ENCODE measurements around the gene TMC1.

The TMC1 gene

DNA sequence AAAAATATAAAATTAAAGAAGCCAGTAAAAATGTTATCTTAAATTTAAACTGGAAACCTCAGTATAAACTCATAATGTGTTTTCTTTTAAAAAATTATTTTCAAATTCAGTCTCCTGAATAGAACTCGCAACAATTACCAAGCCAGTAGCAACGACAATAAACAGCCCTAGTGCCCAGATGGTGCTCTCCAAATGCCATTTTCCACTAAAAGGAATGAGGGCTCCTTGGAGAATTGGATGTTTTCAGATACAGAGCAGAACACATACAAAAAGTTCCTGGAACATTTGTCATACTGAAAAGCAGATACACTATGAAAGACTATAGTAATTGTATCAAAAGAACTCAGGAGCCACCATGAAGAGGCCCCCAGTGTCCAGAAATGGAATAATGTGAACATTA lies 97.4 kb downstream of the TMC1 start:
- no peak for DNase-seq

DNA sequence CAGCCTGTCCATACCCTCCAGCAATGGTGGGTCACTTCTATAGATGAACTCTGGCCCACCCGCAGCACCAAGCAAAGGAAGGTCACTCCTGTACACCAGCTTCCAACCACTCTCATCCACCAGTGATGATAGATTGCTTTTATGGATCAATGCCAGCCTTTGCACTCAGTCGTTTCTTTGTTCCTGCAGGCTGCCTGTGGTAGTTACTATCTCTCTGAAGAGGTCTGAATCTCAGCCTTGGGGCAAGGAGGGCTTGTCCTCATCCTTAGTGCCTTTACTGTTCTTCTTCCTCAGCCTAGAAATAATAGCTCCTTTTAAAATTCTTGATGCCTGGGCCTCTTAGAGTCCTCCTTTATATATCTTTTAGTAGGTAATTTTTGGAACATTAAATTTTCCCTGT lies 100.8 kb downstream of the TMC1 start:
- no peak for DNase-seq

DNA sequence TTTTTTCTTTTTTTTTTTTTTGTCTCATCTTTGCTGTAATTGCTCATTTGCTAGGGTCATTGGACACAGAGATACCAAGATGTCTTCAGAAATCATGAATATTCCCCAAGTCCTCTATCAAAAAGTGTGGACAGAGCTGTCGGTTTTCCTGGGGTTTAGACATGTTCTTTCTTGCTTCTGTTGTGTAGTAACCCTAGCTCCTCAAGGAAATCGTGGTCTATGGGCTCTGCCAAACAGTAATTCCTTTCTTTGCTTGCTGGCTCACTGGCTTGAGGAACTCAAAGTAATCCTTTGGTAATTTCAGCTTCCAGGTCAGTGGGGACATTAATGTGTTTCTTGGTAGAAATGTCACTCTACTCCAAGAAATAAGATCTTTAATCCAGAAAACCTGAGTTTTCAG lies 101.7 kb downstream of the TMC1 start:
- DNase-seq = no peak

DNA sequence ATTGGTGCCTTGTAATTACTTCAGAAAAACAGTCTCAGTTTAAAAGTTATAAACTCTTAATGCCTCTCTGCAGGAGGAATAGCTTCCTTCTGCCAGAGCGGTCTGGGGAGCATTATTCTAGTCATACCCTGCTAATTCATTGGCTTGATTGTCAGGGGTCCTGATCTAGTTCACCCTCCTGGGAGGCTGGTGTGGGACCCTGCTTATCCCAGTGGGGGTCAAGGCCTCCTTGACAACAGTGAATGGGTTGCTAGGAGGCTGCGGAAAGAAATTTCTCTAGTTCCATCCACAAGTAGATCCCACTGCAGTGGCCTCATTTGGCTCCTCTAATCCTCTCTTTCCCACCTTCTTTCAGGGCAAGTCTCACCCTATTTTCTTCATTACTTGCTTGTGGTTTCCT lies 105.7 kb downstream of the TMC1 start:
- no peak for DNase-seq

DNA sequence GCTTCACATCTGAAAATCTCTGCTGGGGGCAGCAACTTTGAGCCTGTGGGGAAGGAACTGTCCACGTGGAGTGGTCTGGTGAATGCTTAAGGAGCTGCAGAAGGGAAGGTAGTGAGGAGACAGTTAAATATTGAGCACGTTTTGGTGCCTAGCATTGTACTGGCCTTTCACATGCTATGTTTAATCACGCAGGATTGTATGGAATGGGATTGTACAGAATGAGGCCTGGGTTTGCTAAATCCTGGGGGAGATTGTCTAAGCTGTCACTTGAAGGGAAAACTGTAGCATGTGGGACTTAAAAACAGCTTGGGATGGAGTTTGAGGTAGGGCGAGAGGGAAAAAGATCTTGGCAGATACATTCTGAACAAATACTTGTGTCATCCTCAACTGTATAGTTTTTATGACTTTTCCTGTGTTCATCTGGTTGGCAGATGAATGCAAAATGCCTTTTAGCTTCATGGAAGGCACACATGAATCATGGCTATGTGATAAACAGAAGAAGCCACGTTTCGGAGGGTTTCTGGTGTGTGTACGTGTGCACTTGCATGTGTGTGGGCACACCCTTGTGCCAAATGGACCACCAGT lies 106.6 kb downstream of the TMC1 start:
- no peak for DNase-seq

DNA sequence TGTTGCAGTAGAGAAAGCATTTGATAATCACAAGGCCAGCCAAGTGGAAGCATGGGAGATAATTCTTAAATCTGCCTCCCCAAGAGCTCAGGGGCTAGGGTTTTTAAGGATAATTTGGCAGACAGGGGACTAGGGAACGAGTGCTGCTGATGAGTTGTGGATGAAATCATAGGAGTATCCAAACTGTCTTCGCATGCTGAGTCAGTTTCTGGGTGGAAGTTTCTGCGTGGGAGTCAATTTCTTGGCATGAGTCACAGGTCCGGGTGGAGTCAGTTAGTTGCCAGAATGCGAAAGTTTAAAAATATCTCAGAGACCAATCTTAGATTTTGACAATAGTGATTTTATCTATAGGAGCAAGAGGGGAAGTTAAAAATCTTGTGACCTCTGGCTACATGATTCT lies 112.6 kb downstream of the TMC1 start:
- DNase-seq = no peak

DNA sequence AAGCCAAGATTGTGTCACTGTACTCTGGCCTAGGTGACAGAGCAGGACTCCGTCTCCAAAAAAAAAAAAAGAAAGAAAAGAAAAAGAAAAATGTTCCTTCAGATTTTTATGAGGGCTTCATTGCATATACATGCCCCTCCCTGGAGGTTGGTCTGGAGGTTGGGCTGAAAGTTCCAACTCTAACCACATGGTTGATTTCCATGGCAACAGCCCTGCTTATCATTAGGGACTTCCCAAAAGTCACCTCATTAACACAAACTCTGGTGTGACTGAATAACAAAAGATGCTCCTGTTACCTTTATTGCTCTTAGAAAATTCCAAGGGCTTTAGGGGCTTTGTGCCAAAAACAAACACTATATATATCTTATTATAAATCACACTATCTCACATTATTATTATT lies 113.8 kb downstream of the TMC1 start:
- DNase-seq = no peak

DNA sequence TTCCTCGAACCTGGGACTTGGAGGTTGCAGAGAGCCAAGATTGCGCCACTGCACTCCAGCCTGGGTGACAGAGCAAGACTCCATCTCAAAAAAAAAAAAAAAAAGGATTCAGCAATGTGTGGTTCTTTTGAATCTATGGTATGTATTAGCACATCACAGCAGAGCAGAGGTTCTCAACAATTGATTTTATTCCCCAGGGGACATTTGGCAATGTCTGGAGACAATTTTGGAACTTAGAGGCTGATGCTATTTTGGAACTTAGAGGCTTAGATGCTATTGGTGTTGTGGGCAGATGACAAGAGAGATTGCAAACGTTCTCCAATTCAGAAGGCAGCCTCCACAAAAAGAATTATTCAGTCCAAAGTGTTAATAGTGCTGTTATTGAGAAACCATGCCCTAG lies 115.2 kb downstream of the TMC1 start:
- no peak for DNase-seq

DNA sequence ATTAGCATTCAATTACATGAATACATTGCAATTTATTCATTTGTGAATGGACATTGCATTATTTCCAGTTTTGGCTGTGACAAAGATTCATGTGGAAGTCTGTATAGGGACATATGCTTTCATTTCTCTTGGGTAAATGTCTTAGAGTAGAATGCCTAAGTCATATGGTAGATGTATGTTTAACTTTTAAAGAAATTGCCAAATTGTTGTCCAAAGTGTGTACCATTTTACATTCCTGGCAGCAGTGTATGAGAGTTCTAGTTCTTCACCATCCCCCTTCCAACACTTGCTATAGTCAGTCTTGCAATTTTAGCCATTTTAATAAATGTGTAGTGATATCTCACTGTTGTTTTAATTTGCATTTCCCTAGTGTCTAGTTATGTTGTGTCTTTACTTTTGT lies 122.2 kb downstream of the TMC1 start:
- no peak for DNase-seq

DNA sequence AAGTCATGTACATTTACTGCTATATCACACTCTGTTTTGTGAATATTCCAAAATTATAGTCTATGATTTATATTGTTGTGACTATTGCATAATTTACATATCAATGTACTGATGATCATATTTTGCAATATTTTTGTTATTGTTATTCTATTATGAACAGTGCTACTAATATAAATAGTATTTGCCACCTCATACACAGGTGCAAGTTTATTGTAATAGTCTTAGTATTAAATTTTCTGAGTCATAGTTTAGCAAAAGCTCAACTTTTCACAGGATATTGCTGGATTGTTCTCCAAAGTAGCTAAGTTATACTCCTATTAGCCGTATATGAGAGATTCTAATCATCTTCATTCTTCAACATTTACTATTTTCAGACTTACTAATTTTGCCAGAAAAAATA lies 124.7 kb downstream of the TMC1 start:
- no peak for DNase-seq

DNA sequence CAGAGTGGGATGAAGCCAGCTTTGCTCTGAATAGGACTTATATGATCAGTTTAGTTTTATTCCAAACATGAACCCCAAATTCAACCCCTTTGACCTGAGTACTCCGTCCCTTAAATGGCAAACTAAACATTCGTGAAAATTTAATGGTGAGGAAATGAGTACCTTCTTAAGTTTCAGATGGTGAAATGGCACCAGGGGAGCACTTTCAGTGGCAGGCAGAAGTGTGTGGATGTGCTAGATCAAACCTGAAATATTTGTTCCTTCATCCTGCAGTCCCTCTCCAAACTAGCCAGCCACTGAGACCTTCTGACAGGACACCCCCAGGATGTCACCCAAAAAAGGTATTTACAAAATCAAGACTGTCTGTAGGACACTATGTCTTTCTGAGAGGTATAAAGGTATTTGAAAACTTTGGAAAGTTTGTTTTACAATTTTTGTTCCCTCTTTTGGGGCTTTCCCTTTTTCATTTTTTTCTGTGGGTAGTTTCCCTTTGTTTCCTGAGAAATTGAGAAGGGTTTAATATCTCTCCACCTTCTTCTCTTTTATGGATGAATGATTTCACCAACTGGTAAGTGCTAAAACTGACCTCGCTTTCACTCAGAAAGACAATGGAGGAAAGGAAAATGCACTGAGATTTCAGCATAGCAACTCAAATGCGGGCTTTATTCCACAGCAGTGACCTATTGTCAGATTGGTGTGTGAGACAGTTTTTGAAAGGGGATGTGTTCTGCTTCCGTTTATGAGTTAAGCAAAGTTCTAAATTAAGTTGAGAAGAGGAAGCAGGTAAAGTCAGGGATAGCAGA lies 127.1 kb downstream of the TMC1 start:
- DNase-seq = peak in 1 of 2 experiments; percentile 0

DNA sequence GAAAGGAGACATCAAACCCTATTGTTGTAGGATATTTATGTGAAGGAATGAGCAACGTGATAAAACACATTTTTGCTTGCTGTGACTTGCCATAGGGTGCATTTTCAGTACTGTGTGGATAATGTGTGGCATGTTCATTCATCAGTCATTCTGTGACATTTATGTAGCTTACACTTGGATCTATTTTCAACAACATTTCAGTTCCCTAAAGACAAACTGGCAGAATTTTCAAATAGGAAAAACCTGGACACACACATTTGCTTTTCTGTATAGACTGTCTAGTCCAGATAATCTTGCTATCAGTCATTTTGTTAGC lies 127.7 kb downstream of the TMC1 start:
- no peak for DNase-seq

DNA sequence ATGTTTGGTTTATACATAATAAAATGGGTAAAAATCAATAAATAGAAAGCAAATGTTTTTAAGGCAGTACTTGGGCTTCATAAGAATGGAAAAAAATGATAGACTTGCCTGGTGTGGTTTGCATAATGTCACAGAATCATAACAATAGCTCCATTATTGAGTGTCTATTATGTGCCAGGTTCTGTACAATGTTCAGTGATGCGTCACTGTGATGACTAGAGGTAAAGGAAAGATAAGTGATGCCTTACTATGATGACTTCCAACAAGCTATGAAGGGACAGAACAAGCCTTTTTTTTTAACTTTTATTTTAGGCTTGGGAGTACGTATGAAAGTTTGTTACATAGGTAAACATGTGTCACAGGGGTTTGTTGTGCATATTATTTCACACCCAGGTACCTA lies 128.8 kb downstream of the TMC1 start:
- DNase-seq = no peak

DNA sequence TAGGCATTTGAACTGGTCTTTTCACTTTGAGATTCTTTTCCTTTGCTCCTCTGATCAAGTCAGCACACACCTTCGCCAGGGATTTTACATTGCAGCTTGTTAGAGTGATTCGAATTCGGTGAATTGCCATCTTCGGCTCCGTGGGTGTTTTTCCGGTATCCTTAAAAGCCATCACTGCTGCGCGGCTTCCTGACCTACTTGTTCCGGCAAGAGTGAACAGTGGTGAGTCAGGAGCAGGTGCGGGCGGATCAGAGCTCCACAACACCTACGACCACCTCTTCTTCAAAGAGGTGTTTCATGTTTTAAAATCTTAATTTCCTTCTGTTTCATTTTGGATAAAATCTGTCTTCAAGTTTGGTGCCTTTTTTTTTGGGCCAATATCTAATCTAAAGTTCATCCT lies 134.6 kb downstream of the TMC1 start:
- DNase-seq = no peak

DNA sequence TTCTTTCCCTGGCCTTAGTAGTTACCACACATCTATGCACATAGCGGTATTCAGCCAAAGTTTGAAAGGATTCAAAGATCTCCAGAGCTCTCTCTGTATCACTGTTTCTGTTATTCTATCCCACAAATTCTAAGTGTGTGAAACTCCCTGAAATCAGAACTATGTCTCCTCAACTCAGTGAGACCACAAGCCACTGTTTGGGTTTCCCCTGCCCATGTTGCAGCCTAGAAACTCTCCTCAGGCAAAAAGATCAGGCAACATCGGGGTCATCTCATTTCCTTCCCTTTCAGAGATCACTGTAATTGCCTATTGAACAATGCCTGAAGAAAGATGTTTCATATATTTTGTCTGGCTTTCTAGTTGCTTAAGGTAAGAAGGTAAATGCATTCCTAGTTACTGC lies 135.6 kb downstream of the TMC1 start:
- DNase-seq = no peak

DNA sequence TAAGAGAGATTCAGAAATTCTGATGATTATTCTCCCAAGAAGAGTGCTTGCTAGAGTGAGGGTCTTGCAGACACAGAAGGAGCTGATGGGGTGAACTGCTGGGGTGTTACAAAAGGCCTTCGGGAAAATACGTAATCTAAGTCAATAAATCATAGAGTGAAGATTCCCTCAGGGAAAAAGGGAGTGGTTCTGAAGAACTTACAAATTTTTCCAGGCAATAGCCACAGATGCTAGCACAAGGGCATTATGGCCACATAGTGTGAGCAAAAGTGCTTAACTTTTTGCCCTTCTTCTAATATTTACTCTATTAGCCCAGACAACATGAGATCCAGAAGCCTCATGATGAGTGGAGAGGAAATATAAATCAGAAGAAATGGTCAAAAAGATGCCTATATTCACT lies 137.3 kb downstream of the TMC1 start:
- DNase-seq = no peak

DNA sequence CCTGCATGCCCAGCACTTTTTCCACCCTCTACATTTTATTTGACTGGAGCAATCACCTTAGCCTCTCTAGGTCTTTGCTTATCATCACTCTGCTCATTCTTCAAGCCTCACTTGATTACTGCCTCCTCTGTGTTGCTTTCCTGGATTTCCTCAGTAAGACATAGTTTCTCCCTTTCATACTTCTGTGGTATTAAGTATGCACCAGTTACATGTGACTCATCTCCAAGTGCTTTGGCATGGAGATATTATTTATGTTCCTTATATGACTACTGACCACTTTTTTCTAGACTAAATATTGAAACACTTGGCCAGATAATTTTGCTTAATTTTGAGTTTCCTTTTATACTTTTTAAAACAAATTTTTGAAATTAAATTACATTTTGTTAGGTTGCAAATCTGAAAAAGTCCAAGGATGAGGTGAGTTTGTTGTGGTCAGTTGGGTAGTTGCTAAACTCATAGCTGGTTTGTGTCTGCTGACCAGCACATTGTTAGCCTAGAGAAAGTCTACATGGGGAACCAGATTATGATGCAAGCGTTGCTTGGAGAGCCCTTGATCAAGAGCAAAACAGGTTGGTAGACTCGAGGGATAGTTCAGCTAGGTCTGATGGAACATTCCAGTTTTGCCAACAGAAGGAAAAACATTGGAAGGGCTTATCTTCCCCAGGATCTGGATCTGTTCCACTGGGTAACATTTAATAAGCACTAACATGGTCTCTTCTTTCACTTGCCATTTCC lies 140.2 kb downstream of the TMC1 start:
- no peak for DNase-seq

DNA sequence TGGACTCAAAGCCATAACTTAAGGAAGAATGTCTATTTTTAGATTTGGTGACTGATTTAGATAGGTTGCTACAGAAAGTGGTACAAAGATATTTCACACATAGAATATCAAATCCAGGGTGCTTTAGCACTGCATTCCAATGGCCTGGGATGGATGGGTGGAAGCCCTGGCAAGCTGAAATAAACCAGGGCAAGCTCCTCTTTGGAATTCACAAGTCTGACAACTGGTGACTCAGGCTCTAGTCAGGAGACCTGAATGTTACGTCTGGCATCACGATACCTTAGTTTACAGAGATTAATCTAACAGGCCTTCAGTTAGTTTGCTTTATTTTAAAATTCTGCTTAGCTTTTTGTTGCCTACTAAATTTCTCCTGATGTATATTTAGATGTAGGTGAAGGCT lies 144.0 kb downstream of the TMC1 start:
- no peak for DNase-seq

DNA sequence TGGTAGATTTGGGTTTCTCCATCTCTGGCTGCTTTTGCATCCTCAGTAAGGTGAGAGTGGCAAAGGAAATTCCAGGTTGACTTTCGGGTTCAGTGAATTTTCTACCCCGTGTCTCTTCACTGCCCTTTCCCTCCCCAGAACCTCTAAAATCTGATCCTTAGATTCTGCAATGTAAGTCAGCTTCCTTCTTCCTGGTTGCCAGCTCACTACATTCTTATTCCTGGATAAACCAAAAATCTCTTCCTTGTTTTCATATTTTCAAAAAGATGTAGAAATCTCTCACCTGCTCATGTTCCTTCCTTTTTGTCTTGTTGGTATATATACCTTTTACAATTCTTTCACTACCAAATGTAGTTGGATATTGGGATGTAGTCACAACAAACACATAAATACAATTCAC lies 145.8 kb downstream of the TMC1 start:
- no peak for DNase-seq

DNA sequence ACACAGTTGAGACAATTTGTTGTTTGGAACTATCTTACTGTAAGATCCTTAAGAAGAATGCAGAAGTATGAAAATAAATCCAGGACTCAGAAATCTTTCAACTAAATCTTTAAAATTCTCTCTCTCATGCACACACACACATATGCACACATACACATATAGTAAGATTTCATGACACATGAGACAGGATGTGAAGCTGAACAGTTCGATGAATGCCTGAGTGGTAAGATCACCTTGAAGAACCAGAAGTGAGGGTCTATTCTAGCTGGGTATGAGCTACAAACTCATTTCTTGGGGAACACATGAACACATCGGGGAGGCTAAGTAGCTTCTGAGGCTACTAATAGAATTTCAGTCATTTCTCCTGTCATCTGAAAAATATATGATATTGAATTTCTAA lies 153.6 kb downstream of the TMC1 start:
- DNase-seq = no peak

DNA sequence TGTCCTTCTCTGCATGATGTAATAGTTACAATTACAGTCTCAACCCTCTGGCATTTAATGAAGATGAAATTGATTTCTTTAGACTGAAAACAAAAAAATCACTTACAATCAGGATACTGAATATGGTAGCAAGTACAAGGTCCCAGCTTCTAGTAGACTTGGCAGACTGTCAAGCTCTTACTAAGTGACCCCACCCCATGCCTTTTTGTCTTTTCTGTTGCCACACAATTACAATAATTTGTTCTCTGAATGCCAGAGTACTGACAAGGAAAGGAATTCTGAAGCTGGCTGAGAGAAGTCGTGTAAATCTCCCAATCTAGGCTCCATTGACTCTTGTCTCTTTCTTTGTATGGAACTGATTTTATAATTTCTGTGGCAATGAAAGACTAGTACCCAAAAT lies 154.2 kb downstream of the TMC1 start:
- DNase-seq = no peak

DNA sequence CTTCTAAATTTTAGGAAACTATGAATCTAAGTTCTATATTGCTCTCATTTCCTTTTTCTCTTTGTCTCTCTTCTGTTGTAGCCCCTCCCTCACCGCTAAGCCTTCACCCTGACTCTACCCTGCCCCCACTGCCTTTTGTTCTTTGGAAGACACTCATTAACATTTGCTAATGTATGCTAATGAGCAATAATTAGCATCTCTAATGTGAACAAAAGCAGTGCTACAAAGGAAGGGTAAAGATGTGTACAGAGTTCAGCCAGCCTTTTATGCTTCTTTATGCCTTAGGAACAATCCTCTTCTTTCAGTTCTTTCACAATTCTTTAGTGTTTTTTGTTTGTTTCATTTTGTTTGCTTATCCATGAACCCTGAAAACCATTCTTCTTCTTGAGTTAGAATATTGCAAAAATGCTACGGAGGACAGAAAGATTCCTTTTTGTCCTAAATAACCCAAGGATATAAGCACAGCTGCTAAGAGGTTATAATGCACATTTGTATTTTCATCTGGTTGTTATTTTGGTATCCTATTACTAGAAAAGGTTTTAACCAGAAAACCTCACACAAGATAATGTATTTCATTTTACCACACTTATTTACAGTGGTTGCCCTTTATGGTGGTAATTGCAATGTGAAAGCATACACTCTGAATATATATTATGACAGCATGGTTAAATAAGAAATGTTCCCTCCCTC lies 159.3 kb downstream of the TMC1 start:
- no peak for DNase-seq

DNA sequence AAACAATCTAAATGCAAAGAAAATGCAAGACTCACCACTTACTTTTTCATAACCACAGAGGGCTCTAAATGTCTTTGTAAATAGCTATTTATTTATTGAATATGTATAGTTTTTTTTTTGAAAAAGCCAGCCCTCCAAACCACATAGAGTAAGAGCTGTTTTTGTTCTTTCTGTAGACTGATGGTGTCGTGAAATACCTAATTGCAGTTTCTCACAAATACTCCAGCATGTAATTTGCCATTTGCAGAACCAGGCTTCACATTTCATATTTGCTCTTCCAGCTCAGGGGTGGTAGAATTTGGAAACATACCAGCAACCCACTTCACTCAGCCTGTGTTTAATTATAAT lies 159.8 kb downstream of the TMC1 start:
- no peak for DNase-seq

DNA sequence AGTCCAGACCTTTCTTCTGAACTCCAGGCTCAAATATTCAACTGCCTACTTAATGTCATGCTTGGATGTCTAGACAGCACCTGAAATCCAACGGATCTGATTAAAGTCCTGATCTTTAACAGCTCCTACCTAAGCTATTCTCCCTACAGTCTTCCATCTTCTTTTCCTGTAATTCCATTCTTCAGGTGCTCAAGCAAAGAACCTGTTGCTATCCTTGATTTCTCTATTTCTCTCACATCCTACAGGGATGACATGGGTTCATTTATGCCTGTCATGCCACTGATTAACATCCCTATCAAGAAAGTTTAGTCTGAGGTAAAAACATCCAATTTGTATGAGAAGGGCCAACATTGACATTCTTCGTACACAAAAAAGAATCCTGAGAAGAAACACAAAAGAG lies 163.2 kb downstream of the TMC1 start:
- no peak for DNase-seq

Data from AML-193 (cell line).